Left renal cortex interstitium (tissue), 4 donors: ENCODE results near the gene PUS10. TPM values are rescaled to one million over a fixed set of nuclear protein-coding genes. Genes with fewer than 3 reads are reported as not detected.
"Not testable (repeated sequence)": the region's sequence is repeated elsewhere in the genome, so short reads cannot be mapped to it uniquely, and the experiment has no call there.

Source experiments
- DNase-seq, 4 donors: peaks; one replicate each; pipeline ENCODE4 v3.0.0-alpha.2; 2013; ENCODE audit warnings: low read depth in 4 of 4, low spot score in 2 of 4, missing footprints in 1 of 4
- polyA plus RNA-seq, 4 donors: library from polyadenylated mRNA; unstranded; fragments of 120-200 nt; gene quantifications; one replicate each; pipeline ENCODE4 v1.2.1, GENCODE V29; 2013; ENCODE audit not compliant: insufficient read length in 4 of 4

The PUS10 gene
- polyA plus RNA-seq, 4 donors, result 9.8 to 12.1 (median 10.4) TPM

GRCh38 chr2:60938301-60938700 is 79.8 kb downstream of the PUS10 start:
- DNase-seq, result no peak

- DNase-seq, result no peak
Observed at GRCh38 chr2:60936757-60937156, 81.3 kb downstream of the PUS10 start.

- DNase-seq, result no peak
Observed at GRCh38 chr2:60934165-60934722, 83.8 kb downstream of the PUS10 start.

- DNase-seq, result no peak
Observed at GRCh38 chr2:60932954-60933353, 85.1 kb downstream of the PUS10 start.

- DNase-seq, result not testable (repeated sequence)
Observed at GRCh38 chr2:60932061-60932460, 86.0 kb downstream of the PUS10 start.

- no peak for DNase-seq
Observed at GRCh38 chr2:60926741-60927552, 91.1 kb downstream of the PUS10 start.

- DNase-seq, result no peak
Observed at GRCh38 chr2:60925994-60926740, 91.9 kb downstream of the PUS10 start.

GRCh38 chr2:60907329-60907728 is 110.7 kb downstream of the PUS10 start:
- no peak for DNase-seq

GRCh38 chr2:60906395-60906794 is 111.7 kb downstream of the PUS10 start:
- DNase-seq, result no peak

- DNase-seq, result not testable (repeated sequence)
Observed at GRCh38 chr2:60905867-60906266, 112.2 kb downstream of the PUS10 start.

GRCh38 chr2:60901296-60901695 is 116.8 kb downstream of the PUS10 start:
- DNase-seq, result not testable (repeated sequence)

GRCh38 chr2:60899892-60900249 is 118.2 kb downstream of the PUS10 start:
- no peak for DNase-seq

- DNase-seq, result no peak
Observed at GRCh38 chr2:60899230-60899891, 118.7 kb downstream of the PUS10 start.

- DNase-seq, result no peak
Observed at GRCh38 chr2:60898567-60898966, 119.5 kb downstream of the PUS10 start.

Other genes starting within 250 kb of the PUS10 start
- gene REL, start 136.7 kb downstream of the PUS10 start, polyA plus RNA-seq, result 1 to 10 TPM; 6.0 to 9.3 (median 8.0) TPM
- gene PEX13, start 535 bp downstream of the PUS10 start, polyA plus RNA-seq, result 10 to 100 TPM; 23.6 to 32.4 (median 29.6) TPM
- 10 to 100 TPM; 10.6 to 29.2 (median 18.5) TPM for gene SANBR, start 47.6 kb upstream of the PUS10 start, polyA plus RNA-seq
- 10 to 100 TPM; 26.5 to 57.8 (median 40.5) TPM for gene C2orf74, start 143.9 kb upstream of the PUS10 start, polyA plus RNA-seq